Stimulated activated naive CD8-positive, alpha-beta T cell treated with anti-CD3 and anti-CD28 coated beads, Interleukin-15, amount 100 ng/mL, for 72 hours (primary cell): ENCODE data around the gene SOST.
A peak's percentile ranks its signal among the peaks of the same experiment; 100 is the strongest.

ENCODE experiments used
- ATAC-seq: fragments of 150-1000 bp; cut with Tn5 transposase; 2 replicates; pipeline ENCODE4 v1.10.0; 2021; ENCODE audit warnings: mild to moderate bottlenecking, moderate library complexity
- DNase-seq, 2 donors: peaks; one replicate each; pipeline ENCODE4 v3.0.0; 2021 to 2022
- H3K27ac Mint-ChIP-seq, 2 donors: one replicate each; pipeline ENCODE4 v1.8.0; 2022; ENCODE audit warnings: mild to moderate bottlenecking in 2 of 2, mixed read lengths in 2 of 2, moderate library complexity in 2 of 2
- H3K27me3 Mint-ChIP-seq: one replicate; pipeline ENCODE4 v1.8.0; 2022; ENCODE audit warnings: mixed read lengths
- H3K4me1 Mint-ChIP-seq: one replicate; pipeline ENCODE4 v1.8.0; 2022; ENCODE audit warnings: mild to moderate bottlenecking, mixed read lengths
- H3K4me3 Mint-ChIP-seq, 2 donors: one replicate each; pipeline ENCODE4 v1.8.0; 2022; ENCODE audit warnings: mild to moderate bottlenecking in 2 of 2, mixed read lengths in 2 of 2, moderate library complexity in 1 of 2
- H3K9me3 Mint-ChIP-seq, 2 donors: one replicate each; pipeline ENCODE4 v1.8.0; 2022; ENCODE audit warnings: mixed read lengths in 2 of 2

The SOST gene

DNA sequence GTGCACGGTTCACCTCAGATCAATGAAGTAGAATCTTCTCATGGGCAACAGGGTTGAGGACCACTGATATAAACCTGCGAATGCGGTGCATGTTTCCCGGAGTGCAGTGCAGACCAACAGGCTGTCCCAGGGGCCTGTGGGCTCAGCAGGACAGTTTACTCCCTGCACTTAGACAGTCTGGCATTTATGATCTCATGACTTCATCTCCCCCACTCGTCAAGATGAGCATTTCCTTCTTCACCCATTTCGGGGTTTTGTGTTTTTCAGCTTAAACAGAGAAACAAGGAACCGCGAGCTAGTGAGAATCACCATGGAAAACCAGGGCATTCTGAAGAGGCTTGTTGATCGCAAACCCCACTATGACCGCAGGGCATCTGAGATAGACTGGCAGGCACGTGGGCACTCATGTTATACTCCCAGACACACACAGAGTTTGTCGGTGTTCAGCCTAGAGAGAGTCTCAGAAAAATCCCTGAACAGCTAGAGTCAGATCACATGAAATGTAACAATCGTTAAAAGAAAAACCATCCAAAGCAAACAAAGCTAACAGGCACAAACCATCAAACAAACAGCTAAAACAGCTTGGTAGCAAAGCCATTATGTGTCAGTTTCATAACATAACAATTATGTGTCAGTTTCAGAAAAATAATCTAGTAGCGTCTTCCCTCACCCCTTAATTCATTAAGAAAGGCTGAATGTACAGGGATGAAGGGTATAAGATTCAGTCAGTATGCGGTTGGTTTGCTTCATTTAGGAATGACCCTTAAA, 24.5 kb upstream of the SOST start:
- peaks cover 10% of the 10 kb centered on the region for H3K4me1 Mint-ChIP-seq
- ATAC-seq: no peak
- no peak for DNase-seq
- H3K9me3 Mint-ChIP-seq: no peaks in the 10 kb centered on the region
- no peak overlapping the region for H3K27ac Mint-ChIP-seq
- H3K4me3 Mint-ChIP-seq: no peak overlapping the region
- H3K27me3 Mint-ChIP-seq: peaks cover 51% of the 10 kb centered on the region

DNA sequence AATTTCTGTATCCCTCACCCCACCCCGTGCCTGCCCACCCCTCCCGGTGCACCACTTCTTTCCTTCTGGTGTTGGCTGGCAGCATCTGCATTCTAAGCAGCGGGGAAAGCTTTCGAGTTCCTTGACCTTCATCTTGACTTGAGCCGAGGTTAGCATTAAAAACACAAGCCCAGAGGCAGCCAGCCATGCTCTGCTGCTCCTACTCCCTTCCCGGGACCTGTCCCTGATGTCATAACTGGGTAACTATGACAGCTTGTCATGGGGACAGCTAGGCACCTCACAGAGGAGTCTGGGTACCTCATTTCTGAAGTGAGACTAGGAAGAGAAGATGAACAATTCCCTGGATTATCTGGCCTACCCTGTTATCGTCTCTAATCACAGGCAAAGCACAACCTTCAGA, 21.5 kb upstream of the SOST start, which contains the start of gene CFAP97D1:
TSS of gene CFAP97D1 (plus strand) at position 301 of the 400 bp plus-strand sequence. CDS start at position 329, 28 bp downstream.
- Mint-ChIP-seq H3K4me1 (peaks cover 14% of the 10 kb centered on the region), H3K27ac (no peak within 1 kb of the TSS), H3K27me3 (peaks cover 51% of the 10 kb centered on the region), H3K9me3 (no peaks in the 10 kb centered on the region), H3K4me3 (peak within 1 kb of the TSS; percentile 72 to 85)
- ATAC-seq: no peak
- DNase-seq: no peak

DNA sequence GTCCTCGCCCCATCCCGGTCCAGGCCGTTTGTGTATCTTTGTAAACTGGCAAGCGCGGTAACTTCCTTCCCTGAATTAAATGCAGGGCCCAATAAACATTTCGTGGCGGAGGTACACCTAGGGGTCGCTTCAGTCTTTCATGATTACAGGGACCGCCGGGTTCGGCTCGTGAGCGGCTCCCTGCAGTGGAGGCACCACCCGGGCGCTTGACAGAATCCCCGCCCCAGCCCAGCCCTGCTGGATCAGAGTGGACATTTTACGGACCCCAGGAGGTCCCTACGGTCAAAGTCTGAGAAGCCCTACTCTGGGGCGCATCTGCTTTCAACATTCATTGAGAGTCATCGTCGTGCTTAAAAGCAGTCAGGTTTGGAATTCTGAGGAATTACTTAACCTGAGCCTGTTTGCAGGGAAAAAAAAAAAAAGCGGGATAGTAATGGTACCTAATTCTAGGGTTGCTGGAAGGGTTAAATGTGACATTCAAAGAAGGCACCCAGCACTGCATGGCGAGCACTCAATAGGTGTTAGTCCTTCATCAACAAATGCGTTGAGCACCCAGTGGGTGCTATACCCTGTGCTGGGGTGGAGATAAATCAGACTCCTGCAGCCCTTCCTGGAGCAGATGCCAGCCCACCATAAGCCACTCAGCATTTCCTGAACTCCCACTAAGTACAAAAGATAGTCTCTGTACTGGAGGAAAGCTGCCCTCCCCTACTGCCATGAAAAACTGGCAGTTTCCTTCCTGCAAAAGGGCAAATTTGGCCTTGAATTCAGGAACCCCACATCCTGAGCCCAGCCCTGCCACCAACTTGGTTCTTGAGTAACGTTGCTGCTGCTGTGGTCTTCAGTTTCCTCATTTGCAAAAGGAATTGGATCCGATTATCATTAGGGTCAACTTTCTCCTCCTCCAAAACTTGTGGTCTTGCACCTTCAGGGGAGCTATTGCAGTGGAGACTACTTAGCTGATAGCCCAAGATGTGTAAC, 20.8 kb upstream of the SOST start:
- no peaks in the 10 kb centered on the region for H3K9me3 Mint-ChIP-seq
- peaks cover 51% of the 10 kb centered on the region for H3K27me3 Mint-ChIP-seq
- peak overlapping the region; percentile 72 to 85 for H3K4me3 Mint-ChIP-seq
- no peak for DNase-seq
- ATAC-seq: peak; percentile 65
- H3K27ac Mint-ChIP-seq: no peak overlapping the region
- peaks cover 14% of the 10 kb centered on the region for H3K4me1 Mint-ChIP-seq

GRCh38 chr17:43778337-43779144, 19.9 kb upstream of the SOST start, which contains the start of gene DUSP3:
Gene DUSP3 (minus strand): TSS chr17:43778977. CDS start chr17:43778924, 53 bp downstream.
- peak within 1 kb of the TSS; percentile 54 to 76 for H3K27ac Mint-ChIP-seq

GRCh38 chr17:43774304-43775250, 16.0 kb upstream of the SOST start:
- H3K4me1 Mint-ChIP-seq: peaks cover 19% of the 10 kb centered on the region
- ATAC-seq (no peak), DNase-seq (no peak)
- no peaks in the 10 kb centered on the region for H3K9me3 Mint-ChIP-seq
- H3K27me3 Mint-ChIP-seq: peaks cover 7% of the 10 kb centered on the region
- H3K27ac Mint-ChIP-seq: peak overlapping the region in 1 of 2 donors; percentile 57
- H3K4me3 Mint-ChIP-seq: no peak overlapping the region

More at GRCh38 chr17:43778337-43779144, 19.9 kb upstream of the SOST start, which contains the start of gene DUSP3:
- Mint-ChIP-seq H3K4me1 (peaks cover 18% of the 10 kb centered on the region), H3K9me3 (no peaks in the 10 kb centered on the region), H3K27me3 (peaks cover 44% of the 10 kb centered on the region), H3K4me3 (peak within 1 kb of the TSS; percentile 83 to 91)
- DNase-seq: peak; percentile 69 to 76
- peak; percentile 96 for ATAC-seq

GRCh38 chr17:43772877-43773648, 14.5 kb upstream of the SOST start:
- no peak for ATAC-seq
- no peak overlapping the region for H3K4me3 Mint-ChIP-seq

GRCh38 chr17:43771463-43771862, 12.9 kb upstream of the SOST start:
- H3K27me3 Mint-ChIP-seq: no peaks in the 10 kb centered on the region
- DNase-seq (no peak), ATAC-seq (no peak)
- H3K4me1 Mint-ChIP-seq: peaks cover 9% of the 10 kb centered on the region
- H3K27ac Mint-ChIP-seq: no peak overlapping the region
- H3K9me3 Mint-ChIP-seq: no peaks in the 10 kb centered on the region
- H3K4me3 Mint-ChIP-seq: no peak overlapping the region

More at GRCh38 chr17:43772877-43773648, 14.5 kb upstream of the SOST start:
- Mint-ChIP-seq H3K4me1 (peaks cover 13% of the 10 kb centered on the region), H3K27ac (peak overlapping the region in 1 of 2 donors; percentile 23), H3K27me3 (no peaks in the 10 kb centered on the region), H3K9me3 (no peaks in the 10 kb centered on the region)
- DNase-seq: no peak

DNA sequence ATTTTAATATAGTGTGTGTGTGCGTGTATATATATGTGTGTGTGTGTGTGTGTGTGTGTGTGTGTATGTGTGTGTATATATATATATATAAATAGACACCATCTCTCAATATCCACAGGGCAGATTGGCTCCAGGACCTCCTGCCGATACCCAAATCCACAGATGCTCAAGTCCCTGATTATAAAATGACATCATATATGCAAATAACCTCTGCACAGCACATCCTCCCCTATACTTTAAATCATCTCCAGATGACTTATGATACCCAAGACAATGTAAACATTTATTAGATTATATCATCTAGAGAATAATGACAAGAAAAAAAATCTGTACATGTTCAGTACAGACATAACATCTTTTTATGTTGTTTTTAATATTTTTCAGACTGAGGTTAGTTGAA, 12.4 kb upstream of the SOST start:
- H3K4me3 Mint-ChIP-seq: no peak overlapping the region
- H3K9me3 Mint-ChIP-seq: no peaks in the 10 kb centered on the region
- H3K27ac Mint-ChIP-seq: no peak overlapping the region
- no peaks in the 10 kb centered on the region for H3K27me3 Mint-ChIP-seq
- H3K4me1 Mint-ChIP-seq: peaks cover 9% of the 10 kb centered on the region
- DNase-seq (no peak), ATAC-seq (no peak)

DNA sequence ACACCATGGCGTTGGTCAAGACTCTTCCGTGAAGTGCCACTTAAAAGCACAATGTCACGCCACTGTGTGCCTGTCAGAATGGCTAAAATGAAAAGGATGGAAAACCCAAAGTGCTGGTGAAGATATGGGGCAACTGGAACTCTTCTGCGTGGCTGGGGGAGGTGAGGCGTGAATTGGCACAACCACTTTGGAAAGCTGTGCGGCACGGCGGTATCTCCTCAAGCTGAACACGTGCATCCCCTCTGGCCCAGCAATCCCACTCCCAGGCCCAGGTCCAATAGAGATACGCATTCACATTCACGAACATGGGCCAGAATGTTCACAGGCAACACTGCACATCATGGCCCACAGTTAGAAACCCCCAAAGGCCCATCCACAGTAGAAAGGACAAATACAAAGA, 11.3 kb upstream of the SOST start:
- DNase-seq (no peak), ATAC-seq (no peak)
- H3K4me1 Mint-ChIP-seq: peaks cover 9% of the 10 kb centered on the region
- no peak overlapping the region for H3K27ac Mint-ChIP-seq
- no peak overlapping the region for H3K4me3 Mint-ChIP-seq
- H3K27me3 Mint-ChIP-seq: no peaks in the 10 kb centered on the region
- H3K9me3 Mint-ChIP-seq: no peaks in the 10 kb centered on the region

DNA sequence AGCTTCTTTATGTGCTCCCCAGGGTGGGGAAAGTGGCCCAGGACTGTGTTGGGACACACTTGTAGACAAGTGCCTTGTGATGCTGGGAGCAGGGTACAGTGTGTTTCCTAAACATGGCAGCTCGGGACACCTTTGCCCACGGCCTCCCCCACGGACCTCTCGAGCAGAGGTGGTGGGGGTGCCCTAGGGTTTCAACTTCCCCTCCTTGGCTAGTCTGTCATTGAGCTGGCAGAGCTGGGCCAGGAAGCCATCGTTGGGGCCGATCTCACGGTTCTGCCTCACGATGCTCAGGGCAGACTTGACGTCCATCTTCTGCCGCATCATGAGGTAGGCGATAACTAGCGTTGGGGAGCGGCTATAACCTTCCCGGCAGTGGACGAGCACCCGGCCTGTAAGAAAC, 10.8 kb upstream of the SOST start:
- no peak overlapping the region for H3K27ac Mint-ChIP-seq

DNA sequence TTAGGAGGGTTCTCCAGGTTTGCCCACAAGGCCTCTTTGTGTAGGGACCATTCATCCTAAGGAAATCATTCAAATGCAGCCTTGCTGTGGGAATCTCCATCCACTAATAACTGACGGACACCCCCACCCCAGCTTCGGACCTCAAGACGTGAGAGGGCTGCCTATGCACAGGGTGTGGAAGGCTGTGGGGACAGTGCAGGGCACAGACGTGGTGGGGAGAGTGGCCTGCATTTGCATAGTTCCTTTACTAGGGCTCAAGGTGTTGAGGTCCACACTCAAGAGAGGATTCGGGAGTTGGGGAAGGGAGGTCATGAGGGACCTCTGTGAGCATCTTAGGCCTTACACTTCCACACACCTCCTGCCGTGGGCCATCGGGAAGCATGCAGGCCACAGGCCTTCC, 10.4 kb upstream of the SOST start:
- no peak overlapping the region for H3K4me3 Mint-ChIP-seq
- no peaks in the 10 kb centered on the region for H3K27me3 Mint-ChIP-seq
- no peak overlapping the region for H3K27ac Mint-ChIP-seq
- no peak for ATAC-seq
- H3K9me3 Mint-ChIP-seq: no peaks in the 10 kb centered on the region
- no peak for DNase-seq
- peaks cover 9% of the 10 kb centered on the region for H3K4me1 Mint-ChIP-seq

More for the DNA sequence above, 10.8 kb upstream of the SOST start:
- ATAC-seq: no peak
- H3K27me3 Mint-ChIP-seq: no peaks in the 10 kb centered on the region
- DNase-seq: no peak
- H3K9me3 Mint-ChIP-seq: no peaks in the 10 kb centered on the region
- peaks cover 9% of the 10 kb centered on the region for H3K4me1 Mint-ChIP-seq
- no peak overlapping the region for H3K4me3 Mint-ChIP-seq

GRCh38 chr17:43768382-43768781, 9.8 kb upstream of the SOST start:
- DNase-seq: no peak
- no peak overlapping the region for H3K27ac Mint-ChIP-seq
- no peak for ATAC-seq
- H3K9me3 Mint-ChIP-seq: no peaks in the 10 kb centered on the region
- no peaks in the 10 kb centered on the region for H3K27me3 Mint-ChIP-seq
- H3K4me3 Mint-ChIP-seq: no peak overlapping the region
- peaks cover 3% of the 10 kb centered on the region for H3K4me1 Mint-ChIP-seq

GRCh38 chr17:43767713-43768059, 9.1 kb upstream of the SOST start:
- H3K4me3 Mint-ChIP-seq: no peak overlapping the region
- DNase-seq (no peak), ATAC-seq (no peak)
- no peaks in the 10 kb centered on the region for H3K4me1 Mint-ChIP-seq
- H3K27me3 Mint-ChIP-seq: no peaks in the 10 kb centered on the region
- peak overlapping the region in 1 of 2 donors; percentile 27 for H3K27ac Mint-ChIP-seq
- H3K9me3 Mint-ChIP-seq: no peaks in the 10 kb centered on the region
